Spleen (tissue), 11 donors: ENCODE data around the gene TBC1D8. TPM values are rescaled to one million over a fixed set of nuclear protein-coding genes. Genes with fewer than 3 reads are reported as not detected.

Source experiments
- DNase-seq: peaks from one replicate; pipeline ENCODE4 v3.0.0-alpha.2; 2020
- H3K27ac ChIP-seq, 8 donors: fragments of 200-600 bp; sonication (generic) in 7 of 8; 1 replicate in 4 of 8; 2 replicates in 4 of 8; pipeline versions ENCODE4 v1.5.0 to v1.8.0; 2016 to 2021; ENCODE audit warnings: inconsistent platforms in 4 of 8, mild to moderate bottlenecking in 4 of 8, moderate library complexity in 1 of 8
- H3K27me3 ChIP-seq, 7 donors: fragments of 200-600 bp; sonication (generic) in 6 of 7; replicated peaks in 1 of 7; 1 replicate in 4 of 7; 2 replicates in 3 of 7; pipeline versions ENCODE4 v1.5.0 to v1.8.0; 2016 to 2021; ENCODE audit warnings: inconsistent platforms in 3 of 7, mild to moderate bottlenecking in 1 of 7
- H3K36me3 ChIP-seq, 6 donors: fragments of 200-600 bp; sonication (generic) in 5 of 6; 1 replicate in 4 of 6; 2 replicates in 2 of 6; pipeline versions ENCODE4 v1.5.0 to v1.8.0; 2016 to 2021; ENCODE audit warnings: inconsistent platforms in 2 of 6
- H3K4me1 ChIP-seq, 6 donors: fragments of 200-600 bp; sonication (generic) in 5 of 6; 1 replicate in 3 of 6; 2 replicates in 3 of 6; pipeline versions ENCODE4 v1.5.0 to v1.8.0; 2016 to 2021; ENCODE audit warnings: inconsistent platforms in 3 of 6
- H3K4me3 ChIP-seq, 8 donors: fragments of 200-600 bp; sonication (generic) in 7 of 8; 1 replicate in 4 of 8; 2 replicates in 4 of 8; pipeline versions ENCODE4 v1.5.0 to v1.8.0; 2016 to 2021; ENCODE audit warnings: inconsistent platforms in 4 of 8, mild to moderate bottlenecking in 4 of 8, moderate library complexity in 2 of 8
- H3K9me3 ChIP-seq, 8 donors: fragments of 200-600 bp; sonication (generic) in 7 of 8; 1 replicate in 4 of 8; 2 replicates in 4 of 8; pipeline versions ENCODE4 v1.5.0 to v1.8.0; 2016 to 2021; ENCODE audit warnings: inconsistent platforms in 4 of 8
- POLR2A ChIP-seq, 3 donors: fragments of 450-650 bp; IDR thresholded peaks; one replicate each; pipeline ENCODE4 v1.5.1; 2017; ENCODE audit warnings: antibody characterized with exemption in 3 of 3, mild to moderate bottlenecking in 1 of 3
- POLR2AphosphoS5 ChIP-seq, 3 donors: sonication (generic); formaldehyde crosslinking; IDR thresholded peaks; one replicate each; pipeline ENCODE4 v1.5.1; 2017; ENCODE audit warnings: antibody characterized with exemption in 3 of 3
- WGBS, 5 donors: extraction: QIAGEN DNeasy Blood & Tissue Kit in 3 of 5; methylation state at CpG; one replicate each; pipeline versions ENCODE4 v1.1.5 to v1.1.7; 2013 to 2018; 5-methylcytosine and 5-hydroxymethylcytosine counted together
- intact Hi-C: fragments of 100-400 bp; cut with DNase I; formaldehyde crosslinking; loops from one replicate; pipeline ENCODE4 v1.15.0; 2023; ENCODE audit warnings: low total_unique reads
- polyA plus RNA-seq, 3 donors: library from polyadenylated mRNA; stranded (reverse); fragments of 200-250 nt; gene quantifications; one replicate each; pipeline ENCODE4 v1.2.1, GENCODE V29; 2013
- total RNA-seq, 7 donors: library from RNA; depleted of rRNA in 3 of 7; stranded (reverse); fragments of >200 nt in 3 of 7; fragmentation: NEBNext Ultra II Directional in 4 of 7; extraction: Animal tissue kit (Norgen Biotek cat#: 25700) in 4 of 7; gene quantifications; one replicate each; pipeline versions ENCODE4 v1.1.0 to v1.2.1, GENCODE V29; 2016 to 2021
- TF ChIP-seq, protein P1 (sequence below), 11 experiments: fragments of 200-600 bp in 7 of 11; fragments of 450-650 bp in 4 of 11; sonication (generic) in 4 of 11; IDR thresholded peaks in 8 of 11; conservative IDR thresholded peaks in 3 of 11; 1 replicate in 7 of 11; 2 replicates in 4 of 11; pipeline versions ENCODE4 v1.4.0 to v1.8.0; 2016 to 2021; ENCODE audit warnings: antibody characterized with exemption in 11 of 11, inconsistent platforms in 4 of 11, mild to moderate bottlenecking in 1 of 11
- donor health status: healthy with polysubstance abuse.
- donor health status: DM: no; HTN: no; CAD: no; lungs with moderate emphysema.
- donor health status: DM: no; HTN: no; CAD: no.
- donor health status: Bipolar disorder and iron deficiency.
- donor health status: healthy.
- donor health status: DM: no; HTN: no; CAD: no.
- donor health status: DM: yes; HTN: yes; CAD: no.

TBC1D8 gene
- total and polyA plus RNA-seq, 10 donors, result 7.2 to 104 (median 40.5) TPM

DNA sequence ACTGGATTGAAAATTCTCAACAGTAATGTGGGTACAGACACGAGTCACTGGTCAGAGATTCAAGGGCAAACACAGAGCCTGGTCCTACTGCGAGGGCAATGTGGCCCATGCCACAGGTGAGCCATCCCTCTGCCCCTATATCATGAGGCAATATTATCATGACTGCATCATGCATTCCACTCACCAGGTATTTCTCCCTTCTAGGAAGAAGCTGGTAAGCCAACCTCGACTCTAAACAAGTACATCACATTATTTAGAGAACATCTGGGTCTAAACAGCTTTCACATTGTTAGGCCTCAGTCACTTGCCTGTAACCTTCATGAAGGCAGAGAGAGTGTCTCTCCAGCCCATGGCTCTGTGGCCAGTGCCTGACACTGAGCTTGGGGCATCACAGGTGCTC is 163.6 kb downstream of the TBC1D8 start:
- Histone ChIP-seq H3K36me3 (peaks cover 0 to 8% (median 0%) of the 10 kb centered on the region in 6 donors), H3K27ac (no peak overlapping the region), H3K4me1 (peaks cover 0 to 4% (median 1%) of the 10 kb centered on the region in 6 donors), H3K27me3 (no peaks in the 10 kb centered on the region), H3K9me3 (no peaks in the 10 kb centered on the region), H3K4me3 (no peak overlapping the region)
- TF ChIP-seq, protein P1, sequence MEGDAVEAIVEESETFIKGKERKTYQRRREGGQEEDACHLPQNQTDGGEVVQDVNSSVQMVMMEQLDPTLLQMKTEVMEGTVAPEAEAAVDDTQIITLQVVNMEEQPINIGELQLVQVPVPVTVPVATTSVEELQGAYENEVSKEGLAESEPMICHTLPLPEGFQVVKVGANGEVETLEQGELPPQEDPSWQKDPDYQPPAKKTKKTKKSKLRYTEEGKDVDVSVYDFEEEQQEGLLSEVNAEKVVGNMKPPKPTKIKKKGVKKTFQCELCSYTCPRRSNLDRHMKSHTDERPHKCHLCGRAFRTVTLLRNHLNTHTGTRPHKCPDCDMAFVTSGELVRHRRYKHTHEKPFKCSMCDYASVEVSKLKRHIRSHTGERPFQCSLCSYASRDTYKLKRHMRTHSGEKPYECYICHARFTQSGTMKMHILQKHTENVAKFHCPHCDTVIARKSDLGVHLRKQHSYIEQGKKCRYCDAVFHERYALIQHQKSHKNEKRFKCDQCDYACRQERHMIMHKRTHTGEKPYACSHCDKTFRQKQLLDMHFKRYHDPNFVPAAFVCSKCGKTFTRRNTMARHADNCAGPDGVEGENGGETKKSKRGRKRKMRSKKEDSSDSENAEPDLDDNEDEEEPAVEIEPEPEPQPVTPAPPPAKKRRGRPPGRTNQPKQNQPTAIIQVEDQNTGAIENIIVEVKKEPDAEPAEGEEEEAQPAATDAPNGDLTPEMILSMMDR (IDR thresholded peaks at IDR 0.05 in 8 of 11, conservative IDR thresholded peaks at IDR 0.05 in 3 of 11), result no peak
- TF ChIP-seq POLR2A (IDR thresholded peaks at IDR 0.05) (no peak), POLR2AphosphoS5 (IDR thresholded peaks at IDR 0.05) (no peak)
- 74 to 92% (median 84%) methylated on average over 3 of the region's 3 CpGs for WGBS, 5 donors
- intact Hi-C loops, result no loop called here
- DNase-seq, result no peak

GRCh38 chr2:100986157-100986556 is 165.0 kb downstream of the TBC1D8 start:
- TF ChIP-seq, protein P1 (IDR thresholded peaks at IDR 0.05 in 8 of 11, conservative IDR thresholded peaks at IDR 0.05 in 3 of 11), result no peak
- no peak for TF ChIP-seq POLR2A (IDR thresholded peaks at IDR 0.05)
- no peak for TF ChIP-seq POLR2AphosphoS5 (IDR thresholded peaks at IDR 0.05)
- no peaks in the 10 kb centered on the region for H3K9me3 ChIP-seq
- peaks cover 0 to 4% (median 0%) of the 10 kb centered on the region in 6 donors for H3K4me1 ChIP-seq
- DNase-seq, result no peak
- peaks cover 0 to 12% (median 0%) of the 10 kb centered on the region in 6 donors for H3K36me3 ChIP-seq
- WGBS, 5 donors, result 80 to 94% (median 86%) methylated on average over 11 of the region's 11 CpGs
- no peak overlapping the region for H3K27ac ChIP-seq
- H3K27me3 ChIP-seq, result no peaks in the 10 kb centered on the region
- H3K4me3 ChIP-seq, result no peak overlapping the region
- intact Hi-C loops, result no loop called here

DNA sequence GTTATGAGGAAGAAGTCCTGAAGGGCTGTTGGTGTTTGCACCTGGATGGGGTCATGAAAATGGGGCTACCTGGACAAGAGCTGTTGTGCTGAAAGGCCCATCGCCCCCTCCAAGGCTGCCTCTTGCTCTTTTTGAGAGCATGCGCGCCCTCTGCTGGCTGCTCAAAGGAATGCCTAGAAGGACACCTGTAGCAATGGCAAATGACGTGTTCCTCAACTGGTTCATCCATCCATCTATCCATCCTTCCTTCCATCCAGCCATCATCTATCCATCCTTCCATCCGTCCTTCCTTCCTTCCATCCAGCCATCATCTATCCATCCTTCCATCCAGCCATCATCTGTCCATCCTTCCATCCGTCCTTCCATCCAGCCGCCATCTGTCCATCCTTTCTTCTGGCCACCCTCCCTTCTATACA is 166.3 kb downstream of the TBC1D8 start:
- intact Hi-C loops, result loop anchor here (2.0 kb wide), 2 partner anchors 254 to 376 kb away; no protein-coding TSS in a partner anchor
- no peak for TF ChIP-seq POLR2A (IDR thresholded peaks at IDR 0.05)
- TF ChIP-seq, protein P1 (IDR thresholded peaks at IDR 0.05 in 8 of 11, conservative IDR thresholded peaks at IDR 0.05 in 3 of 11), result peak; percentile 84 to 94 (median 91)
- no peak overlapping the region for H3K27ac ChIP-seq
- H3K4me1 ChIP-seq, result peaks cover 0 to 4% (median 0%) of the 10 kb centered on the region in 6 donors
- 29 to 34% (median 29%) methylated on average over 7 of the region's 7 CpGs for whole genome bisulfite sequencing, 5 donors
- no peak overlapping the region for H3K4me3 ChIP-seq
- peaks cover 0 to 12% (median 0%) of the 10 kb centered on the region in 6 donors for H3K36me3 ChIP-seq
- H3K27me3 ChIP-seq, result no peaks in the 10 kb centered on the region
- DNase-seq, result peak; percentile 91
- H3K9me3 ChIP-seq, result no peaks in the 10 kb centered on the region

DNA sequence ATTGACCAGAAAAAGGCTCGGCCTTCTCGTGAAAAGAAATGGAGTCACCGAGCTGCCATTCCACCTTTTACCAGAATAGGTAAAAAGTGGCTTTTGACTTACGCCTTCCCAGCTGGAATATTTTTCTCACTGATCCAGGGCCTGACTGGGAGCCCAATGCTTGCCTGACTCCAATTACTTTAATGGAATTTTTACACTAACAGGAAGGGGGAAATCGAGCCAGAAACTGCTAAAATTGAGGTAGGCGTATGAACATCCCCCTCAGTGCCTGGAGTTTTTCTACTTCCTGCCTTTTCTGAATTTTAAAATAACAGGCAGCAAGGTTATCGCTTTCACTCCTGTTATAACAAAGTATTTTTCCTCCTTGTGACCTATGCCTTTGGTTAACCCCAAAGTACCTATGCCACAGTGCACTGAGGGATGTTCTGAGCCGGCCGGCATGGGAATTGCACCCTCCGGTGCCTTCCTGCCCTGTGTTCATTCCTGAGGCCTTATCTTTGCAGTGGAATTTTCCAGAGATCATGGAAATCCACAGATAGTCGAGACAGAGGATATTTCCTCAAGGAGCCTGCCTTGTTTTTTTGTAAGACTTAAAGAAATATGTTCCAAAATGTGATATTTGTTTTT is 167.4 kb downstream of the TBC1D8 start:
- Histone ChIP-seq H3K36me3 (peaks cover 0 to 15% (median 0%) of the 10 kb centered on the region in 6 donors), H3K9me3 (no peaks in the 10 kb centered on the region), H3K27ac (peak overlapping the region in 1 of 8 donors; percentile 3), H3K4me1 (peaks cover 0 to 4% (median 0%) of the 10 kb centered on the region in 6 donors), H3K27me3 (no peaks in the 10 kb centered on the region), H3K4me3 (no peak overlapping the region)
- TF ChIP-seq, protein P1 (IDR thresholded peaks at IDR 0.05 in 8 of 11, conservative IDR thresholded peaks at IDR 0.05 in 3 of 11), result no peak
- TF ChIP-seq POLR2A (IDR thresholded peaks at IDR 0.05), result no peak
- no peak for TF ChIP-seq POLR2AphosphoS5 (IDR thresholded peaks at IDR 0.05)
- WGBS, 5 donors, result 72 to 88% (median 82%) methylated on average over 11 of the region's 11 CpGs
- intact Hi-C loops, result loop anchor here (2.0 kb wide), 2 partner anchors 253 to 375 kb away; no protein-coding TSS in a partner anchor
- DNase-seq, result no peak
